HG03196 (cell line): ENCODE results near the gene IKZF4.
"Not testable (repeated sequence)": the region's sequence is repeated elsewhere in the genome, so short reads cannot be mapped to it uniquely, and the experiment has no call there.

ENCODE experiments used
- ATAC-seq: cut with Tn5 transposase; IDR thresholded peaks from one replicate; pipeline ENCODE4 v1.9.1; 2021; ENCODE audit not compliant: unreplicated experiment

Gene IKZF4

GRCh38 chr12:56038022-56038655, 17.3 kb downstream of the IKZF4 start:
- ATAC-seq: no peak

GRCh38 chr12:56040151-56040550, 19.3 kb downstream of the IKZF4 start:
- ATAC-seq: no peak

GRCh38 chr12:56040963-56041551, 20.2 kb downstream of the IKZF4 start:
- no peak for ATAC-seq

- ATAC-seq: peak; percentile 92
These were observed 20.9 kb downstream of the IKZF4 start, which contains the start of gene RPS26 for GRCh38 chr12:56041552-56042429. Gene RPS26 (plus strand): TSS chr12:56041918. CDS start chr12:56042167, 249 bp downstream.

GRCh38 chr12:56042430-56042813, 21.6 kb downstream of the IKZF4 start:
- not testable (repeated sequence) for ATAC-seq

GRCh38 chr12:56042843-56043242, 22.0 kb downstream of the IKZF4 start:
- ATAC-seq: no peak

- ATAC-seq: no peak
These were observed 25.4 kb downstream of the IKZF4 start for GRCh38 chr12:56046027-56046780.

GRCh38 chr12:56053407-56053893, 32.6 kb downstream of the IKZF4 start:
- no peak for ATAC-seq

- ATAC-seq: not testable (repeated sequence)
These were observed 39.1 kb downstream of the IKZF4 start for GRCh38 chr12:56059964-56060363.

- ATAC-seq: no peak
These were observed 41.1 kb downstream of the IKZF4 start for GRCh38 chr12:56061982-56062381.

- ATAC-seq: no peak
These were observed 42.2 kb downstream of the IKZF4 start for GRCh38 chr12:56062996-56063395.

- no peak for ATAC-seq
These were observed 50.8 kb downstream of the IKZF4 start for GRCh38 chr12:56071648-56072047.

GRCh38 chr12:56074396-56074795, 53.6 kb downstream of the IKZF4 start:
- no peak for ATAC-seq

- not testable (repeated sequence) for ATAC-seq
These were observed 57.1 kb downstream of the IKZF4 start for GRCh38 chr12:56077966-56078365.

GRCh38 chr12:56078427-56078826, 57.6 kb downstream of the IKZF4 start:
- ATAC-seq: no peak

- ATAC-seq: peak; percentile 56
These were observed 58.3 kb downstream of the IKZF4 start for GRCh38 chr12:56078931-56079722.

- ATAC-seq: no peak
These were observed 59.1 kb downstream of the IKZF4 start, which contains the start of gene ERBB3 for GRCh38 chr12:56079723-56080555. Gene ERBB3 (plus strand): TSS chr12:56080165. CDS start chr12:56080301, 136 bp downstream.

GRCh38 chr12:56080556-56081138, 59.8 kb downstream of the IKZF4 start:
- no peak for ATAC-seq
